Skin of body (tissue), 2 donors: ENCODE data around the gene SPRYD3. TPM values are rescaled to one million over a fixed set of nuclear protein-coding genes. Genes with fewer than 3 reads are reported as not detected.
"Not testable (repeated sequence)": the region's sequence is repeated elsewhere in the genome, so short reads cannot be mapped to it uniquely, and the experiment has no call there.

Experiments
- DNase-seq: peaks from one replicate; lab custom pipeline; 2025; lab: John Stamatoyannopoulos, UW
- total RNA-seq: library from RNA; depleted of rRNA; stranded (reverse); fragments of >200 nt; gene quantifications from one replicate; pipeline ENCODE4 v1.2.3, GENCODE V29; 2014

Gene SPRYD3, protein sequence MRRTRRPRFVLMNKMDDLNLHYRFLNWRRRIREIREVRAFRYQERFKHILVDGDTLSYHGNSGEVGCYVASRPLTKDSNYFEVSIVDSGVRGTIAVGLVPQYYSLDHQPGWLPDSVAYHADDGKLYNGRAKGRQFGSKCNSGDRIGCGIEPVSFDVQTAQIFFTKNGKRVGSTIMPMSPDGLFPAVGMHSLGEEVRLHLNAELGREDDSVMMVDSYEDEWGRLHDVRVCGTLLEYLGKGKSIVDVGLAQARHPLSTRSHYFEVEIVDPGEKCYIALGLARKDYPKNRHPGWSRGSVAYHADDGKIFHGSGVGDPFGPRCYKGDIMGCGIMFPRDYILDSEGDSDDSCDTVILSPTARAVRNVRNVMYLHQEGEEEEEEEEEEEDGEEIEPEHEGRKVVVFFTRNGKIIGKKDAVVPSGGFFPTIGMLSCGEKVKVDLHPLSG
- 13.1 TPM for total RNA-seq

DNA sequence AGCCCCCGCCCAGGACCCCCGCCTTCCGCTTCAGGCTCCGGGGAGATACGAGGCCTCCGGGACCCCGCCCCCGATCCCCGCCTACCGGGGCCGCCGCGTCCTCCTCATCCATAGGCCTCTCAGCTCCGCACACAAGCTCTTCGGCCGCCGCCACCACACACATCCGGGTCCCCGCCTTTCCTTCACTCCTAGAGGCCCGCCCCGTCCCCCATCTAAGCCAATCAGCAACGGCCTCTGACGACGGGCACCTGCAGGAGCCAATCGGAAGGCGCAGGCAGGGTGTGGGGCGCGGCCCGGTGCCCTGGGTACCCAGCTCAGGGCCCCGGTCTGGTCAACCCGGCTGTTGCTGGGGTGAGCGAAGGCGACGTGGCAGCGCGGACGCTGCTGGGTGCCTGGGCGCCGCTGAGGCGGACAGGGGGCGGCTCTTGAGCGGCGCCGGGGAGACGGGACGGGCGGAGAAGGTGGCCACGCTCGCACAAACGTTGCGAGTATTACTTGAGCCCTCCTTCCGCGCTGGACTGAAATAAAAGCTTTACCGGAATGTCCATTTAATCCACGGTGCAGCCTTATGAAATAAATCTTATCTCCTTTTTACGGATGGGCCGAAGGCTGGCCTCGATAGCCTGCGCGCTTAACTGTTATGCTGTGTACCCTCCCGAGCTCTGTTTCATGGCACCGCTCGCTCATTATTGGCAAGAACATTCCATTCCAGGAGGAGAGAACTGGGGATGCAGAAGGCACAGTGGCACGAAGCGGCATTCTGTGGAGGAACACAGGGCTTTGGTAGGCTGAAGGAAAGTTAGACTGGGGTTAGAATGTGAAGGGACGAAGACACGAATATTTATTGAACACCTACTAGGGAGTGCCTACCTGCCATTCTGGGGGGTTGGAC, at the start of gene SPRYD3:
Gene SPRYD3, minus strand, starts transcription at position 165 of the 892 bp plus-strand sequence. Its CDS starts 57 bp downstream, at position 108.
- DNase-seq: peak; percentile 97

DNA sequence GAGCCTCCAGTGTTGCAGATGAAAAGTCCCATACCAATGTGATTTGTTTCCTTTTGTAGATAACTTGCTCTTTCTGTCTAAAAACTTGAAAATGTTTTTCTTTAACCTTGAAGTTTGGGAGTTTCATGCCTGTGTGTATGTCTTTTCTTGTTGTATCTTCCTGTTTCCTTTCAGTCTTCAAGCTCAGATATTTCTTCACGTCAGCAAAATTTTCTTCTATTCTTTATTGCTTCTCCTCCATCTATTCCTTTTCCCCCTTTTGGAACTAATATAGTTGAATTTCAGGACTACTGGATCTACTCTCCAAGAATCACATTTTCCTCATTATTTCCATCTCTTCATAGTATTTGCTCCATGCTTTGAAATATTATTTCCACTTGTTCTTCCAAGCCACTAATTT, 48.0 kb upstream of the SPRYD3 start:
- no peak for DNase-seq

DNA sequence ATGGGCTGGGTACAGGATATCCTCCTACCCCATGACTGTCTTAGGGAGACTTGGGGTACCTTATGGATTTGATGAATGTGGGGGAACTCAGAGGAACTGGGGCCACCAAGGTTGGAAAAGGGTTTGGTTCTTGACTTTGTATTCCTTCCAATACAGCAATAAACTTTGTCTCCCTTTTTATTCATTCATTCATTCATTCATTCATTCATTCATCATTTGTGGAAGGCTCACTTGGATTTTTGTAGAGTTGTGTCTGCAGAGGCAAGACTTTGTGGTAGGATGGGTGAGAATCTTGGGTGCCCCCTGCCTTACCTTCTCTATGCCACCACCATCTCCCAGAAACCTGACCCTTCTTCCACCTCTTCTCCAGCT, 45.1 kb upstream of the SPRYD3 start:
- no peak for DNase-seq

DNA sequence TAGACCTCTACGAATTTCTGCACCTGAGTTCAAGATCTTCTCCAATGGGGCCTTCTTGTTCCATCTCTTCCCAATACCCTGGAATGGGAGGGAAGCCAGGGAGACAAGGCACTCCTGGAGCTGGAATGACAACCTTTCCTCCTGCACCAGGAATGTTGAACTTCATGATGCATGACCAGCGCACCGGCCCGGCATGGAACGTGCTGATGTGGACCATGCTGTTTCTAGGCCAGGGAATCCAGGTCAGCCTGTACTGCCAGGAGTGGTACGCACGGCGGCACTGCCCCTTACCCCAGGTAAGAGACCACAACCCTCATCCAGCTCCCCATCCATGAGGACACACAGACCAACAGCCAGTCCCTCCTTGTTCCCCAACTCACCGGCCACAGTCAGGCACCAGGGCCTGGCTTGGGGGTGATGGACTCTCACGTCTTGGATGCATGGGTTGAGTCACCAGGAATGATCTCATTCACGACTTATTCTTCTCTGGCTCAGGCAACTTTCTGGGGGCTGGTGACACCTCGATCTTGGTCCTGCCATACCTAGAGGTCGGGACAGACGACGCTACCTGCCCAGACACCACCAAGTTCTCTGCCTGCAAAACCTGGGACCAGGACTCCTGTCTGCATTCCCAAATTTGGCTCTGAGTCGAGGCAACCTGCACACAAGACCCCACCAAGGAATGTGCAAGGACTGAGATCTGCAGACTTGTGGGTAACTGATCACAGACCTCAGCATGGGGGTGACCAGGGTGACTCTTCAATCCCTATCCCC, 44.6 kb upstream of the SPRYD3 start:
- DNase-seq: no peak

DNA sequence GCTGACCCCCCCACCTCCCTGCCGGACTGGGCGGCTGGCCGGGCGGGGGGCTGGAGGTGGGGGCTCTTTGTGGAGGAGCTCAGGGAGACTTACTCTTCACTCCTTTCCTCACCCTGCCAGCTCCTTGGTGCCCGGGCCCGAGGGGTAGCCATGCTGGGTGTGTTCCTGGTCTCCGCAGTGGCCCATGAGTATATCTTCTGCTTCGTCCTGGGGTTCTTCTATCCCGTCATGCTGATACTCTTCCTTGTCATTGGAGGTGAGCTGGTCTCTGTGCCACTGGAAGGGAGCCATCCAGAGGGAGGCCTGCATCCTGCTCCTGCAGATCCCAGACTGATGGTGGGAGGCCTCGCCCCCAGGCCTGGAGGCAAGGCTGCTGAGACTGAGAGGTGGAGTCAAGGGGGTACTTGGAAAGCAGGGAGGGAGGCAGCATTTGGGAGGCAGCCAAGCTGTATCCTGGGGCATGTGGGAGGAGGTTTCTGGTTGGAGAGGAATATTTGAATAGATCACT, 43.8 kb upstream of the SPRYD3 start:
- DNase-seq: no peak

DNA sequence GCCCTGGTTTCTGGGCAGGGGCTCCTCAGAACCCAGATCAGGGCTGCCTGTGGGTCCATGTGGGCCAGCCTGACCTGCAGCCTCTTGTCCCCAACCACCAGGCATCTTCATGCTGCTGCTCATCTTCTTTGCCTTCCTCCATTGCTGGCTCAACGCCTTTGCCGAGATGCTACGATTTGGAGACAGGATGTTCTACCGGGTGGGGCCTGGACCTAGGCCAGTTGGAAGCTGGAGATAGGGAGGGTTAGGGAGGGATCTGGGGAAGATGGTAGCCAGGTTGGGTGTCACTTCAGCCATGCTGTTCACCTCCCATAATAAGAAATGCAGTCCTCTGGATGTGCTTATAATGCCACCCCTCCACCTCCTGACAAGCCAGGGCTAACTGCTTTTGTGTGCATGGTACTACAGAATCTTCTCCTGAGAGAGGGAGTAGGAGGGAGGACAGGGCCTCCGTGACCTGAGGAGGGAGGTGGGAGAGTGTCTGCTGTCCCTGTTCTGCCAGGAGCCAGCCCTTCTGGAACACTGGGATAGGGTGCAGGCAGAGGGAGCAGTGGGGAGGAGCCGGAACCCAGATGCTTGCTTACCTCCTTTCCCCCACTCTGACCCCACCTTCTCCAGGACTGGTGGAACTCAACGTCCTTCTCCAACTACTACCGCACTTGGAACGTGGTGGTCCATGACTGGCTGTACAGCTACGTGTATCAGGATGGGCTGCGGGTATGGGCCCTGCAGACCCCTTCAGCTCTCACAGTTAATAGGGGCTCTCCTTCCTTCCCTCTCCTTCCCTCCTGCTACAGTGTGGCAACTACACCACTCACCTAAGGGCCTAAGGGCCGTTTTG, 41.7 kb upstream of the SPRYD3 start:
- DNase-seq: no peak

DNA sequence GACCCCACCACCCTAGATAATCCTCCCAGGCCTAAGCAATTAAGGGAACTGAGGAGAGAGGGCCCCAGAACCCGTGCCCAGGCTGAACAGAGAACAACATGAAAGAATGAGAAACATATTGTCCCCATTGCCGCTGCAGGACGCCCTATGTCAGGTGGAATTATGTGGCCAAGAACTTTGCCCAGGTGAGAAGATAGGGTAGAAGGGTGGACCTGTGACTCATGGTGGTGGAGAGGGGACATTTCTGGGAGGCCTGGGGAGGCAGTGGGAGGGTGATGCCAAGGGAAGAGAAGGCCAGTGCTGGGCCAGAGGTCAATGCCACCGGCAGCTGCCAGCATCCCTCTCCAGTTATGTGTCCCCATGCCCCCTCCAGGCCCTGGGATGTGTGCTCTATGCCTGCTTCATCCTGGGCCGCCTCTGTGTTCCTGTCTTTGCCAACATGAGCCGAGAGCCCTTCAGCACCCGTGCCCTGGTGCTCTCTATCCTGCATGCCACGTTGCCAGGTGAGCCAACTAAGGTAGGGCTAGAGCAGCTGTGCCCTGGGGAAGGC, 39.6 kb upstream of the SPRYD3 start:
- no peak for DNase-seq

DNA sequence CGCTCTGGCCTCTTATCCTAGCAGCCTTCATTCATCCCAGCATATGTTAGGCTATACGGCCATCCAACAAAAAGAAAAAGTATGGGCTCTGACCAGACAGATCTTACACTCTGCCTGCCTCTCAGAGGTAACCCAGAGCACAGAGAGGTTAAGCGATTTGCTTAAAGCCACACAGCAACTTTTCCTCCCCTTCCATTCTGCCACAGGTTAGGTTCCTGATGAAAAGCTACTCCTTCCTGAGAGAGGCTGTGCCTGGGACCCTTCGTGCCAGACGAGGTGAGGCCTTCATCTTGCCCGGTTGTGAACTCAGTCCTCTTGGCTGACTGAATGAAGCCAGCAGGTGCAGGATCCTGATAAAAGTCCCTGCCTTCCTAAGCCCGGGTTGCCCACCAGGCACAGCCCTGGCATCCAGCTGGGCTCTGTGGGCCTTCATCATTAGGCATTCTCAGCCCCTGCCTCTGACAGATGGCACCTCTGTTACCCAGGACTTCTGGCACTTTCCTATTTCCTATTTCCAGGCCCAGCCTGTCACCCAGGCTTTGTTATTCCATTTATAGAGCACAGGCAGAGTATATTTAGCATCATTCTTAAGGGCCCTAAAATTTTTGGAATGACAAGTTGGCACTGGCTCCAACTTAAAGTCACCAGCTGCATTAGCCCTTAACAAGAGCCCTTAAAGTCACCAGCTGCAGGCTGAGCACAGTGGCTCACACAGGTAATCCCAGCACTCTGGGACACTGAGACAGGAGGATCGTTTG, 36.9 kb upstream of the SPRYD3 start:
- DNase-seq: no peak

DNA sequence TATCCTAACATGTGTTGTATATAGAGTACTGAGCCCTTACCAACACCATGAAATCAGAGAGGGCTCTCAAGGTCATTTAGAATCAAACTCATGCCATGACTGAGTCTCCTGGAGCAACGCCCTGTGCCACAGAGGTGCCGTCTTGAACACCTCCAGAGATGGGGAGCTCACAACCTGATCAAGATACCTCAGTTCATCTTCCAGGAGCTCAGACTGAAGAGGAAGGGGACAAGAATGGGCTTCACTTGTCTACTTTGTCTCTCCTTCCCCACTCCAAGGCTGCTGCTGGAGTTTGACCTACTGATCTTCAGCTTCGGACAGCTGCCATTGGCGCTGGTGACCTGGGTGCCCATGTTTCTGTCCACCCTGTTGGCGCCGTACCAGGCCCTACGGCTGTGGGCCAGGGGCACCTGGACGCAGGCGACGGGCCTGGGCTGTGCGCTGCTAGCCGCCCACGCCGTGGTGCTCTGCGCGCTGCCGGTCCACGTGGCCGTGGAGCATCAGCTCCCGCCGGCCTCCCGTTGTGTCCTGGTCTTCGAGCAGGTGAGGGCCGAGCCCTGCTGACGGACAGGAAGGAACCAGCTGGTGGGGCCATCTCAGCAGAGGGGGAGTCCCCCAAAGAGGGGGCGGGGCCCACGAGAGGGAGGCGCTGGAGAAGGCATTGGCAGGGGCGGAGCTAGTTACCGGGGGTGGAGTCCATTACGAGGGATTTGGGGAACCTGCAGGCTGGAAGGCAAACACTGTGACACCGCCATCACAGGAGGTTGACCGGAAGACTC, 36.1 kb upstream of the SPRYD3 start:
- no peak for DNase-seq

DNA sequence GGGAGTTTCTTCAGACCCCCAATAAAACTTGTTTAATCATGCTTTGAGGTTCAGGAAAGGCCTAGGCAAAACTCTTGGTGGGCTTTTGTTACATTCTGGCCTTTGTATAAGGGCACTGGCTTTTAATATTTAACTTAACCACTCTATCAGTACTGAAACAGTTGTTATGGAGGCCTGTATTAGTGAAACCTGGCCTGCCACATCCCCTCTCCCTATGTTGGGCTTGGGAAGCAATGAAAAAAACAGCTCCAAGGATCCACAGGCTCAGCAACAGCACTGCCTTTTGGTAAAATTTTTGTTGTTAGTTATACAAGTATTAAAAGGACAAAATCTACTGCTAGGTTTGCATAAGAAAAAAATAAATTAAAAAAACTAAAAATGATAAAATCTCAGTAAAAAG, 34.8 kb upstream of the SPRYD3 start:
- DNase-seq: no peak

DNA sequence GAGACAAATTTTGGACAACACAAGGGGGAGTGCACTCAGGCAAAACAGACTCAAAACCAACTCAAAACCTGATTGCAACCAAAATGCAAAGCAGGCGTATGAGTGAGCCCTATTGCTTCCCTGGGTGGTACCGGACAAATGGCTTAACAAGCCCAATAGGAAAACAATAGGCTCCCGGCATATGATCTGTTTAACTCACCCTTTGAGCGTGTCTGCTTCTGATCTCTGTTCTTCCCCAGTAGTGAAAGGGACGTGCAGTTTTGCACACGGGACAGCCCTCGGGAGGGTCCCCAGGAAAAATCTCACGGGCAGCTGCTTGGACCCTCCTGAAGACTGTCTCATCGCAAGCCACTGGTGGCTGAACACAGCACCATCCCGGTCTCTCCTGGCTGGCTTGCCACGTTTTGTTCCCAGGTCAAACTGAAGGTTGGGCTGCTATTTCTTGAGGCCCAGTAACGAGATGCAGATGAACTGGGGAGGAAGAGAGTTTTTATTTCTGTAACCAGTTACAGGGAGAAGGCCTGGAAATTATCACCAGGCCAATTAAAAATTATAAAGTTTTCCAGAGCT, 34.0 kb upstream of the SPRYD3 start:
- no peak for DNase-seq

DNA sequence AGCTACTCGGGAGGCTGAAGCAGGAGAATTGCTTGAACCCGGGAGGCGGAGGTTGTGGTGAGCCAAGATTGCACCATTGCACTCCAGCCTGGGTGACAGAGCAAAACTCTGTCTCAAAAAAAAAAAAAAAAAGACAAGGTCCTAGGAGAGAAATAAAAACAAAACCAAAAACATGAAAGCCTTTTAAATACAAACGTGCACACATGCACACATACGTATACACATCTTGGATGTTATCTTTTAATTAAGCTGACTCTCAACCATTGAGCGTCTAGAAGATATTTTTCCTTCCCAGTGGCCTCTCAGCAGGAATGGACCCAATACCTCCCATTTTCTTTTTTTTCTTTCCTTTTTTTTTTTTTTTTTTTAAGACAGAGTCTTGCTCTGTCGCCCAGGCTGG, 33.2 kb upstream of the SPRYD3 start:
- not testable (repeated sequence) for DNase-seq

DNA sequence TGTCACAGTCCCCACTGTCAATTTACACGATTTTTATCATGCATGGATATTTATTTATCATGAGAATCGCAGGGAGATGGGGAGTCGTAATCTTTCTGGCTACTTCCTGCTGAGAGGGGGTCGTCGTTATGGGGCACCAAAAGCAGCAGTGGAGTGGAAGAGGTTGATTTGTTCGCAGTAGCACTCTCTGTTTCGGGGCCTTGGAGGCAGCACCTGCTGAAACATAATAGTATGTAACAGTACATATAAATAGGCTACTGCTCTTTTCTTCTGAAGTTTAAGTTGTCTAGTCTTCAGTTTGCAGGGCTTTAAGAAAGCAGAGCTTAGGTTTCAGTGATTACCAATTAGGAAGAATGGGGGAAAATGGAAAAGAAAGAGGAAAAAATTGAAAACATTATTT, 27.9 kb upstream of the SPRYD3 start:
- DNase-seq: no peak

DNA sequence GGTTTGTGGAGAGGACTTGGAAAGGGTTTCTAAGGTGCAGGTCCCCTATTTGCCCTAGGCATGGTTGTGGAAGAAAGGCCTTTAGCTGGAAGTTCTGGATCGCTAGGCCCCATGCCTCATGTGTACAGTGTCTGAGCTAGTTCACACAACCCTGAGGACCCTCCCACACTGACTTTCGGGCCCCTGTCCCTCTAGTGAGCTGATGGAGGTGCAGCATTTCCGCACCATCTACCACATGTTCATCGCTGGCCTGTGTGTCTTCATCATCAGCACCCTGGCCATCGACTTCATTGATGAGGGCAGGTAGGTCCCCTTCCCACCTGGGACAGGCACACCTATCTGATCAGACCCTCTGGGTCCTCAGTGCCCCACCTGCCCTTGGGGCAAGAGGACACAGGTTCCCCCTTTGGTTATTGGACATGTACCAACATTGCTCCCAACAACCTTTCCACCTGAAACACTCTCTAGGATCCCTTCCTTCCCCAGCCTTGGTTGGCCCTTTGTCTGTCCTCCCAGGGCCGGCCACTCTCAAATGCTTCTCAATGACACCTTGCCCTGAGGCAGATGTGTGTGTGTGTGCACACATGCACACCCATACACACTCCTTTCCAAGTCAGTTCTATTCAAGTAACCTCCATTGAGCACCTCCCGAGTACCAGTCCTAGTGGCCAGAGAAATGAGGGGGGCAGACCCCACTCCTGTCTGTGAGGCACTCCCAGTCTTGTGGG, 26.7 kb upstream of the SPRYD3 start:
- DNase-seq: no peak

DNA sequence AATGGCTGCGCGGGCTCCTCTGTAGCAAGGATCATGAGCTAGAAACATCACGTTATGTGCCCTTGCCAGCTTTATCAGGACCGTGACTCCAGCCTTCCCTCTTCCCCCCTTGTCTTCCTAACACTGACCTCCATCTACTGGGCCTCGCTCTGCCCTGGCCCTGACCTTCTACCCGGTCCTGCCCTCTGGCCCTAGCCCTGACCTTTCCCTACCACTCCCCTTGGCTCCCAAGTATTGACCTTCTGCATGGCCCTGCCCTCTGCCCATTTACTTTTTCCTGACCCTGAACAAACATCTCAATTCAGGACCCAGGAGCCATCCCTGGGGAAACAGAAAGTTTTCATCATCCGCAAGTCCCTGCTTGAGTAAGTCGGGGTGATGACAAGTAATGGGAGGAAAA, 26.1 kb upstream of the SPRYD3 start:
- no peak for DNase-seq

DNA sequence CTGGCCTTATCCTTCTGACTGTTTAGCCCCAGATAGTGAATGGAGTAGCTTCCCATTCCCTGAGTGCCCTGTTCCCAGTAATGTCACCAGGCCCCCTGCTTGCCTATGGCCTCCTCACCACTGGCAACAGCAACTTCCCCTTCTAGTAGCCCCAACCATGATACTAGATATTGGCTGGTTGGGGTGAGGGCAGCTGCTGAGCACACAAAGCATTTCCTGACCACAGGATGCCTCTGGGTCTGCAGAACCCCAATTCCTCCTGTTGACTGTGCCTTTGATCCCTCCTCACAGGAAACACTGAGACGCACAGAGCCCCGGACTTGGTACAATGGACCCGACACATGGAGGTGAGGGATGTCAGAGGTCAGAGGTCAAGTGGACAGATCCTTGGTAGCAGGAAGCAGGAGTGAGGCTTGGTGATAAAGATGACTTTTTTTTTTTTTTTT, 24.7 kb upstream of the SPRYD3 start:
- DNase-seq: no peak
